Midbrain (tissue), 1 donor: ENCODE results near the gene NPC1.
"Not testable (repeated sequence)": the region's sequence is repeated elsewhere in the genome, so short reads cannot be mapped to it uniquely, and the experiment has no call there.

ENCODE experiments used
- DNase-seq: peaks from one replicate; lab custom pipeline; 2025; lab: John Stamatoyannopoulos, UW

The NPC1 gene

DNA sequence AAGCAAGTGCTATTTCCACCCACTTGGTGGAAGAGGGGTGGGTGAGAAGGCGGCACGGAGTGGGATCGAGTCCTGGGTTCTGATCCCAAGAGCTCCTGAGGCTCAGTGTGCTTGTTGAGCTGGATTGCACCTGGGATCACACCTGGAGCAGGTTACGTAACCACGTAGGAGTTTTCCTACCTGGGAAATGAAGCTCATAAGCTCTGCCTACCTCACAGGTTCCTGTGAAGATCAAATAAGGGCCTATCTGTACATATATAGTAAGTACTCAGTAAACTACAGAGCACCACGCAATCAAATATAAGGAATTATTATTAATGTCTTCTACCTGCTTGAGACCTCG lies 11.0 kb downstream of the NPC1 start:
- no peak for DNase-seq

DNA sequence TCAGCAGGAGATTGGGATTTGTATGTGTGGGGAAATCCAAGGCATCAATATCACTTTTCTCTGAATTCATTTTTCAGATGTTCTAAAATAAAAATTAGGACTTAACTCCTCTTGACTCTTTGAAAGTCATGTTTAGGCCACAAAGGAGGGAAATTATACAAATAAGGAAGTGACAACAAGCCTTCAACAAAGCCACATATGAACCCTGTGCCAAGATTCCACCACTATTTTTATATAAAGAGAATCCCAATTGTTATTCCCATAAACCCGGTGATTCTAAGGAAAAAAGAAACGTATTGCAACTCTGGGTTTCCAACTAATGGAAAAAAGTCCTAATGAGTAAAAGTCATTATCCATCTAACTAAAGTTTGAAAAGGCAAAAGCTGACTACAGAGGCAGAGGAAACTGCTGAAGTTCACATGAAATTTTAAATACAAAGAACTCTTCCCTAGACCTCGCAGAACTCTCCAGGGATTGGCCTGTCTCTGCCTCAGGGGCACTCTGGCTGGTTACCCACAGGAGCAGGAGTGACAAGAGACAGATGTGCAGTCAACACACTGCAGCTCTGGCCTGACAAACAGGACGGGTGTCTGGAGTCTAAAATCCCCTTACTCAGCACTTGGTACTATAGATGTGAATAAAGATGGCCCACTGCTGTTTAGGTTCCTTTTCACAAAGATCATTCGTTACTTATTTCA lies 11.5 kb downstream of the NPC1 start:
- no peak for DNase-seq

DNA sequence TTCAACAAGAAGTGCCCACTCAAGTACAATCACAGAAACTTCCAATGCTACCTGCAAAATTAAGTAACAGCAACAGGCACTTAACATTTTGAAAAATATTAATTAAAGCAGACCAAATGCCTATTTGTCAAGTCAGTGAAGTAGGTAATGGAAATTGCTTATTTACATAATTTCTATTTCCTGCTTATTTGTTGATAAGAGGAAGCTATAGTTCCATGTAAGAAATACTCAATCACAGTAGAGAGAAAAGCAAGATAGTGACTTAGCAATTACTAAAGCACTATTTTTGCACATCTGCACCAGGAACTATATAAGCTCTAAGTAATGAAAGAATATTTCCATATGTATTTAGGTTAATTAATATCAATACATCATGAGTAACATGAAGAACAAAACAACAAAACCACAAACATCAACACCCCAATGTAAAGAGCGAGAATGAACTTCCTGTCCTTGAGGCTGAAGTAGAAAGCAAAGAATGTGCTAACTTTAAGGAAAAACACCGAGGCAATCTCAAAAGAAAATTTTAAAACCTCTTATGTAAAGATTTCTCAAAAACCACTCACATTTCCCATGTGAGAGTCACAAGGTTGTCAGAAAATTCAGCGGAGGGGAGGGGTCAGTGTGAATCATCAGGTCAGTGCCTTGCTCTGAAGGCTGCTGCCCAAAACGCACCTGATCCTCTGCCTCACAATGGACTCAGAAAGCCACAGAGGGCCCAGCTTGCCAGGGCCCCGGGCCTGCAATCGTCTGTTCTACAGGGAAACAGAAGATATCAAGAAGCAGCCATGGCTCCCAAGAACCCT lies 12.5 kb downstream of the NPC1 start:
- no peak for DNase-seq

DNA sequence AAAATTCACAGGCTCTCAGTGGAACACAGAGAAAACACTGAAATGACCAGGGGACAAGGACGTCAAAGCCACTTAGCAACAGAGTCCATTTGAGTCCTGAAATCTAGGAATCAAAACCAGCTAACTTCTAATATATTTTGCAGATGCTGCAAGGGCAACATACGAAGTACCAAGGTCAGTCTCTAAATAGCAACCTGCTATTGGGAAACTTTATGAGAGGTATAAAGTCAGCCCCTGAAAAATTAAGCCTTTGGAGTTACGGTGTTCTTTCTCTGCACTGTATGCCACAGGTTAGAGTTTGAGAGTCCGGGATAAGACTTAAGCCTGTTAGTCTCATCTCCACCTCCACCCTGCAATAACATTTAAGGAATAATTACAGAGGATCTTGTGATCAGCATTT lies 13.3 kb downstream of the NPC1 start:
- no peak for DNase-seq

DNA sequence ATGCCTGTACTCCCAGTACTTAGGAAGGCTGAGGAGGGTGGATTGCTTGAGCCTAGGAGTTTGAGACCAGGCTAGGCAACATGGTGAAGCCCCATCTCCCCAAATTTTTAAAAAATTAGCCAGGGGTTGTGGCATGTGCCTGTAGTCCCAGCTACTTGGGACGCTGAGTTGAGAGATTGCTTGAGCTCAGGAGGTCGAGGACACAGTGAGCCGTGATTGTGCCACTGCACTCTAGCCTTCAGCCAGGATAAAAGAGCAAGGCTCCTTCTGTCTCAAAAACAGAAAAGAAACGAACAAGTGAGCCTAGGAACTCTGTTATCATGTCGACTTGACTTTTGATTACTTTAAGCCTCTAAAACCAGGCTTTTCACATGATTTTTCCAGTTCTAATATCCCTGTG lies 13.7 kb downstream of the NPC1 start:
- DNase-seq: no peak

DNA sequence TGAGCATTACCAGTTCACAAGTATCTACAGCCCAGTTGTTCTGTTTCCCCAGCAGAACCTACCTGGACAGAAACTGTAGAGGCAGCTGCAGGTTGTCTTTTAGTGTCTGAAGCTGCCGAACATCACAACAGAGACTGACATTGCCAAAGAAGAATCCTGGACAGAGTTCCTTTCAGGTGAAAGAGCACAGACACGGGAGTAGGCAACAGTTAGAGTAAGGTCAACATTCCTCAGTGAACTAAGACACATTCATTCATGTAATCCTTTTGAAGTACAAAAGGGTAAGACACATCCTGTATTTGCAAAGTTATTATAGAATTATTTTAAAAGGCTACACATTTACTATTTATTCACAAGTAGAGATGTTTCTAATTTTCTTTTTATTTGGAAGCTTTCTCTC lies 14.3 kb downstream of the NPC1 start:
- DNase-seq: no peak

DNA sequence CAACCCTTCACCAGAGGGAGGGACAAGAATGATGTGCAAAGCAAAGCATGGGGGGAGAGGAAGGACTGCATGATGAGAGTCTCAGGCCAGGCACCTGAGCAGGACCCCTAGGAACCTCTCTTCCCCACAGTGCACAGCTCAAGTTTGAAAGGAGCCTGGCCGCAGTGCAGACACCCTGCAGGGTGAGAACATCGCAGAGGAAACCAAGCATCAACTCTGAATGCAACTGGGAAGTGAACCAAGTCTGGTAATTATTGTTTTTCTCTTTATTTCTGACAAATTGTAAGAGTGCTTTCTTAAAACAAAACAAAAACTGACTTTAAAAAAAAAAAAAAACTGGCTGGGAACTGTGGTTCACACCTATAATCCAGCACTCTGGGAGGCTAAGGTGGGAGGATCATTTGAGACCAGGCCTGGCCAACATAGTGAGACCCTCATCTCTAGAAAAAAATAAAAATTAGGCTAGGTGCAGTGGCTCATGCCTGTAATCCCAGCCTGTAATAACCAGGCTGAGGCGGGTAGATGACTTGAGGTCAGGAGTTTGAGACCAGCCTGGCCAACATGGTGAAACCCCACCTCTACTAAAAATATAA lies 15.3 kb downstream of the NPC1 start:
- DNase-seq: no peak

DNA sequence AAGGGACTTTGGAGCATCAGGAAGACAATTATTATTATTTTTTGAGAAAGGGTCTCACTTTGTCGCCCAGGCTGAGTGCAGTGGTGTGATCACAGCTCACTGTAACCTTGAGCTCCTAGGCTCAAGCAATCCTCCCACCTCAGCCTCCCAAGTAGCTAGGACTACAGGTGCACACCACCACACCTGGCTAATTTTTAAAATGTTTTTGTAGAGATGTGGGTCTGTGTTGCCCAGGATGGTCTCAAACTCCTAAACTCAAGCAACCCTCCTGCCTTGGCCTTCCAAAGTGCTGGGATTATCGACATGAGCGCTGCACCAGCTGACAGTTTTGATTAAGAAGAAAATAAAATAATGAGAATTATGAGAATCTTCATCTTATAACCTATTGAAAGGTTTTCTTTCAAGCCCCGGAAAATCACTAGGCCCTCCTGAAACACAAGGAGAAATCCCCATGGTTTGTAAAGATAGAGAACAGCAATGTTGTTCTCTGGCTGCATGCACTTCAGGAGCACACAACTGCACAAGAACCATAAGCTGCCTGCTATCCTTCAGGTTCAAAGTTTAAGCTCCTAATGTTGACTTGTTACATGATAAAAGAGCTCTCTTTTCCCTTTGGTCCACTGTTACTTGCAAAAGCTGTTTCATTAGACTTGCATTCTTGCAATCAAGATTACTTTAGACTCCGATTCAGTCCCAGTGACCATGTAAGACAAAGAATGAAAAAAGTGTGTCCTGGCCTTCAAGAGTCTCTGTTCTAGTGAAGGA lies 16.8 kb downstream of the NPC1 start:
- DNase-seq: no peak

DNA sequence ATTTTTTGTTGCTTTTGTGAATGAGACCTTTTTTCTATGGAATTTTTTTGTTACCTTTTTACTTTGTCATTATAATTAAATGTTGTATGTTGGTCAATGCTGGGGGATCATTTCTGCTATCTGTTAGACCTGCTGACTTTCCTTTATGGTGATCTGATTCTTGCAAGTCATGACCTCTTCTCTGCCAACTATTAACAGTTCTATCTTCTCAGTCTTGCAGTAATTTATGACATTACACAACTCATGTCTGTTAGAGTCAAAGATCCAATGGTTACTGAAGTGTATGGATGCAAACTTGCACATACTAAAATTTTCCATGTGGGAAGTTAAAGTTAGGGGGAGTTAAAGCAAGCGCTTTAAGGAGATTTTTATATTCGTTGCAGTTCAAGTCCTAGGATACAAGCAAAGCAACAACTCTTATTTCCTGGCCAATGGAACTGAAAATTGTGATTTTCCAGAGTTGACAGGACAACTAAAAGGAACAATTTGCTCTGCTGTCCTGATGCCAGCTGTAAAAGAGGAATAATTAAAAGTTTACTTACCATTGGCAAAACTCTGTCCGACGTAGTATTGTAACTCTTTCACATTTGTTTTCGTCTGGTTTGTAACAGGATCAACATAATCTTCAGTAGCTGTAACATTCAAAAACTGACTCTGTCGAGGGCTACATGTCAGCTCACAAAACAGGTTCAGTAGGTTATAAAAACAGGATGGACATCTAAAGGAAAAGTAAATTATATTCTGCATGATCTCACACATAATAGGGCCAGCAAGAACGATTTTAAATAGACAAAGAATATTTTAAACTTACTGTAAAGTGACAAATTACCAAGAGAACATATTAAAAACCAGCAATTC lies 17.8 kb downstream of the NPC1 start:
- no peak for DNase-seq

DNA sequence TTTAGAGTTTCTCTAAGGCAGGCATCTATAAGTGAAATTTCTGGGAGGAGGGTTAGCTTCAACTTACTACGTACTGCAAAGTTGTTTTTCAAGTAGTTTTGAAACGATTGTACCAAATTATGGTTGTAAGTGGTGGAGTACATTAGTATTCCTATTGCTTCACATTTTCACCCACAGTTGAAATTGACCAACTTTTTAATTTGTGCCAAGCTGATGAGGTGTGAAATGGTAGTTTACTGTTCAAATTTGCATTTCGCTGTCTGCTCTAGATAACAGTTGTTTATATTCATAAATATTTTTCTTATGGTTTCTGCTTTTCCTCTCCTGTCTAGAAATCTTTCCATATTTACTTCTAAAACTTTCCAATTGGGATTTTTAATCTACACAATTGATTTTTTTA lies 18.6 kb downstream of the NPC1 start:
- no peak for DNase-seq

DNA sequence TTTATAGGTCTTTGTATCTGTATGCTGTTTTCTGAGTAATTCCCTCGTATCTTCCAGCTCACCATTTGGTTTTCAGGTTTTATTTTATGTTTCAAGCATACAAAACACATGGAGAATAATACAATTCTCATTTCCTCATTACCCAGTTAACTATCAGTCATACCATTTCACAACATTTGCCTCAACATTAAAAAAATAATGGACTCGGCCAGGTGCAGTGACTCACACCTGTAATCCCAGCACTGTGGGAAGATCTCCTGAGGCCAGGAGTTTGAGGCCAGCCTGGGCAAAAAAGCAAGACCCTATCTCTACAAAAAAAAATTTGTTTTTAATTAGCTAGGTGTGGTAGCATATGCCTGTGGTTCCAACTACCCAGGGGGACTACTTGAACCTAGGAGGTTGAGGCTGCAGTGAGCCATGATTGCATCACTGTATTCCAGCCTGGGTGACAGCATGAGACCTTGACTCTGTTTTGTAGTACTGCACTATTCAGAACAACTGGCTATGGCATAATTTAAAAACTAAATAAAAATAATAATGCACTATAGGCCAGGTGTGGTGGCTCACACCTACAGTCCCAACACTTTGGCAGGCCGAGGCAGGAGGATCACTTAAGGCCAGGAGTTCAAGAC lies 20.3 kb downstream of the NPC1 start:
- DNase-seq: no peak

DNA sequence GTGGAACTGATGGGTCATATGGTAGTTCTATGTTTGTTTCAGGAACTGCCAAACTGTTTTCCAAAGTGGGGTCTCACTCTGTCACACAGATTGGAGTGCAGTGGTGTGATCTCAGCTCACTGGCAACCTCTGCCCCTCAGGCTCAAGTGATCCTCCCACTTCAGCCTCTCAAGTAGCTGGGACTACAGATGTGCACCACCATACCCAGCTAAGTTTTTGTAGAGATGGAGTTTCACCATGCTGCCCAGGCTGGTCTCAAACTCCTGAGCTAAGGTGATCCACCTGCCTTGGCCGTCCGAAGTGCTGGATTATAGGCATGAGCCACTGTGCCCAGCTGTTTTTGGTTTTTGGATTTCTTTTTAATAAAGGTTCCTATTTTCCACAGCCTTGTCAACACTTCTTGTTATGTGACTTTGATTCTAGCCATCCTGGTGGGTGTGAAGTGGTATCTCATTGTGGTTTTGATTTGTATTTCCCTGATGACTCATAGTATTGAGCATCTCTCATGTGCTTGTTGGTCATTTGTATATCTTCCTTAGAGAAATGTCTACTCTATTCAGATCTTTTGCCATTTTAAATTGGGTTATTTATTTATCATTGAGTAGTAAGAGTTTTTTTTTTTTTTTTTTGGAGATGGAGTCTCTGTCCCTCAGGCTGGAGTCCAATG lies 22.8 kb downstream of the NPC1 start:
- no peak for DNase-seq

DNA sequence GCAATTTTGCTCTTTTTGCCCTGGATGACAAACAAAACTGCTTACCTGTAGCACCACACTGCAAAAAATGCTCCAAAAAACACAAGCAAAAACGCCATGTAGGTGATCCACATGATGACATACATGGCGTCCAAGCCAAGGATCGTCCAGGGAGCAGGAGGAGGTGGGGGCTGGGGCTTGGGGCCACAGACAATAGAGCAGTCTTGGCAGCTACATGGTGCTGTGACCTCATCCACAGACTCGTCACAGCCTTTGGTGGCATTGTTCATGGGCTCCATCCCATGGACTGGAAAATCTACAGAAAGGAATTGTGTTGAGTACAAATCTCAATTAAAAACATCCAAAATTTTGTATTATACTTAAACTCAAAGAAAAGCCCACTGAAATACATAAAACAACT lies 26.1 kb downstream of the NPC1 start:
- DNase-seq: peak; percentile 74

DNA sequence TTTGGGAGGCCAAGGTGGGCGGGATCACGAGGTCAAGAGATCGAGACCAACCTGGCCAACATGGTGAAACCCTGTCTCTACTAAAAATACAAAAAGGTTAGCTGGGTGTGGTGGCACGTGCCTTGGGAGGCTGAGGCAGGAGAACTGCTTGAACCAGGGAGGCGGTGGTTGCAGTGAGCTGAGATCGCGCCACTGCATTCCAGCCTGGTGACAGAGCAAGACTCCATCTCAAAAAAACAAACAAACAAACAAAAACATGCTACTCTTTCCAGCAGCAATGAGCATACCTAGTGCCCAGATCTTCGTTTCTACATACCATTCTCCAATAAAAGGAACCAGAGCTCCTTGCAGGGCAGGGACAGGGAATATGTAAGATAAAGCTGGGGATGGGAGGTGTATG lies 28.8 kb downstream of the NPC1 start:
- DNase-seq: not testable (repeated sequence)

DNA sequence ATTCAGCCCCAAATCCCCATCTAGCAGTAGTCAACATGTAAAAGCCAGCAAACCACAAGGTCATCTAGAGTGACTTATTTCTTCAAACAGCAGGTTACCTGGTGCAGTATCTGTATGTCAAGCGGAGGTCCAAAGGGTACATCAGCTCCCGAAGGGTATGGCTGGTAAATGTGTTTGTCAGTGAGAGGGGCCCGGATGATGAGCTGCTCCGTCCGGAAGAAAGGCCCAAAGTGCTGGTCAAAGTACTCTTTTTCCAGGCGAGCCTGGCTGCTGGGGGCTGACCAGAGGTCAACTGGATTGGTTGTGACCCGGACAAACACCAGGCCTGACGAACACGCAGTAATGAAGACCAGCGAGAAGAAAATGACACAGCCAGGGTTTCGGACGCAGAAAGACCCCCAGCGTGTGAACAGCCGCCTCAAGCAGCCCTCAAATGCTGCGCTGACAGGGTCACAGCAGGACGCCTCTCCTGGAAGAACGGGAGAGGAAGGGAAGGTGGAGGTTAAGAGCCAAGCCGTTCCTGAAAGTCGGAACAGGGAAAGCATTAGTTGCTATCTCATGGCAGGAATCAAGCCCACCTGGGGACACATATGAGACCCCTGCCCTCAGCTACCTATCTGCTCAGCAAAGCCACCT lies 30.0 kb downstream of the NPC1 start:
- DNase-seq: no peak

DNA sequence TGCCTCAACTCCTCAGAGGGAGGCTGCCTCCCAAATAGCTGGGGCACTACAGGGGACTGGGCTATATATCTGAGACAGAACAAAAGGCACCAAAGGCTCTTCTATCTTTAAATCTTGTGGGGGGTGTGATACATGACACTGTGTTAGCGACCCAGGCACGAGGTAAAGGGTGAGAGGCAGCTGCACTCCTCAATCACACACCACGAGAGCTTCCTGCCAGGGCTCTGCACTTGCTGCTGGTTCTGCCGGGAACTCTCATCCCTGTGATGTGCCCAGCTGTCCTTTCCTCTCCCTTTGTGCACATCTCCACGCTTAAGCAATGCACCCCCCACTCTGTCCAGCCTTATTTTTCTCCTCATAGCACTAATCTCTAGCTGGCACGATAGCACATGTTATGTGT lies 32.4 kb downstream of the NPC1 start:
- no peak for DNase-seq

DNA sequence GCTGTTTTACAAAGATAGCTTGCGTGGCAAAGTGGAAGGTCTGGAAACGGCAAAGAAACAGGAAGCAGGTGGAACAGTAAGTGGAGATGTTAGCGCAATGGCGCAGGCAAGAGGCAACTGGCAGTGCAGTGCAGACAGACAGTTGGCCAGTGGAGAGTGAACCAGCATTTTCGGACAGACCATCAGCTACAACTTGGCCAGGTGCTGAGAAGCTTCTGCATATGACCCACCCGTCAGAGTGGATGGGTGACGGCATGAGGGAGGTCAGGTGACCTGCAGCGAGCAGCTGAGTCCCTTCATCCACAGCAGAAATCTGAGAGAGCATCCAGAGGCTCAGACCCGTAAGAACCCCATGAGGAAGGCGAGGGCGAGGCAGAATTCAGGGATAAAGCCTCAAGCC lies 33.8 kb downstream of the NPC1 start:
- DNase-seq: no peak

DNA sequence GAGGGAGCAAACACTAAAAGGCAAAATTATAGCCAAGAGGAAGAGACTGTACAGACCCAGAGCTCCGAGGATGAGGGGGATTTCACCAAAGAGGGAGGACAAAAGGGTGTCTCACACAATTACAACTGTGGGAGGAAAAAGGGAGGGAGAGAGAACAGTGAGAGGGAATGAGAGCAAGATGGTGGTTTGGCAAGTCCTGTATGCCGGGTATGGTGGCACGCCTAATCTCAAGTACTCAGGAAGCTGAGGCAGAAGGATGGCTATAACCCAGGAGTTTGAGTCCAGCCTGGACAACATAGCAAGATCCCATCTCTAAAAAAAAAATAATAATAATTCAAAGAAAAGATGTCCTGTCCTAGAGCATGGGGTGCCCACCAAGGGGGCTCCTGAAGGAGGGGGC lies 34.3 kb downstream of the NPC1 start:
- DNase-seq: no peak

DNA sequence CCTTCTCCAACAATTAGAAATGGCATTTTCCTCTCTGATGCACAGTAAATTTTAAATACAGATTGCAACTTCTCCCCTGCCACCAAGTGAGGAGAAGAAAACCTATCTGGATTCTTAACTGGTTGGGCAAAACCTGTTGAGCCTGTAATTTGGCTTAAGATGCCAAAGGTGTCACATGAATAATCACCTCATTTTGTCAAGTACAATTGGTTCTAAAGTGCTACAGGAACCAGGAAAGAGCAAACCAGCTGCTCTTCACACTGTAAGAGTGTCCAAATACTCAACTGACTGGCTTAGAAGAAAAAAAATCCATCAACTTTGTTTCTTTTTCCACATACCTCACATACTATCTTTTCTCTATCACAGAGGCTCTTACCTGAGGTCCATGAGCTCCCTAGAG lies 35.4 kb downstream of the NPC1 start:
- no peak for DNase-seq

DNA sequence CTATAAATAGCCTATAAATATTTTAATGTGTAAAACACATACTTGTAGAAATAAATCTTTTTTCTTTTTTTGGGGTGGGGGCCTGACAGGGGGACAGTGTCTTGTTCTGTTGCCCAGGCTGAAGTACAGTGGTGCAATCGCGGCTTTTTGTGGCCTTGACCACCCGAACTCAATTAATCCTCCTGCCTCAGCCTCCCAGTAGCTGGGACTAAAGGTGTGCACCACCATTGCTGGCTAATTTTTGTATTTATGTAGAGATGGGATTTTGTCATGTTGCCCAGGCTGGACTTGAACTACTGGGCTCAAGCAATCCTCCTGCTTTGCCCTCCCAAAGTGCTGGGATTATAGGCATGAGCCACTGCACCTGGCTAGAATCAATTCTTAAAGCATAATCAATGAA lies 37.6 kb downstream of the NPC1 start:
- no peak for DNase-seq
